Measurements from ENCODE around the gene ZBTB1.
"Not testable (repeated sequence)": the region's sequence is repeated elsewhere in the genome, so short reads cannot be mapped to it uniquely, and the experiment has no call there.

Gene ZBTB1

GRCh38 chr14:64569646-64570045, 65.1 kb downstream of the ZBTB1 start:
- DNase-seq (ENCODE audit: low spot score) = not testable (repeated sequence)

GRCh38 chr14:64572386-64573104, 68.0 kb downstream of the ZBTB1 start:
- peak; percentile 9 for DNase-seq (ENCODE audit: low spot score)

- no peak for DNase-seq (ENCODE audit: low spot score)
These were observed 68.5 kb downstream of the ZBTB1 start for GRCh38 chr14:64573109-64573508.
